ENCODE results near the gene ANKRD10.

ANKRD10 gene

DNA sequence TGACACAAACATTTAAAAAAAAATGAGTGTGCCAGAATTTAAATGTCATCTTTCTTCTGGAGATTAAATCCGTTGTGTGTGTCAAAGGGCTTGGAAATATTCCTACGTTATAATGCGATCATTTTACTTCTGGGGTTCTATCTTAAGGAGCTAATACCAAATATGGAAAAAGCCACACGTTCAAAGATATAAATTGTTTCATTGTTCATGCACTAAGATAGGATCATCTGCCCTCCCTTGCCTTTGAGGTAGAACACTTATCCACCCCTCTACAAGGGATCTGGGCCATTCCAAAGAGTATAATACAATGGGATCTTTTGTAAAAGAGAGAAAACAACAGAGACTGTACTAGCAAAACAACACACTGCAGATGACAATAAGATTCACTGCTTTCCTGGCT lies 64.9 kb downstream of the ANKRD10 start (continued):
- TF ChIP-seq ZBTB11 (tag by site-specific recombination; conservative IDR thresholded peaks at IDR 0.05; ENCODE audit: low read depth) (no peak), ZNF146 (tag by site-specific recombination; IDR thresholded peaks at IDR 0.05) (no peak), ZFP69B (tag by site-specific recombination; IDR thresholded peaks at IDR 0.05) (no peak), REST (tag by site-specific recombination; IDR thresholded peaks at IDR 0.05) (no peak)
- TF ChIP-seq, protein P1, sequence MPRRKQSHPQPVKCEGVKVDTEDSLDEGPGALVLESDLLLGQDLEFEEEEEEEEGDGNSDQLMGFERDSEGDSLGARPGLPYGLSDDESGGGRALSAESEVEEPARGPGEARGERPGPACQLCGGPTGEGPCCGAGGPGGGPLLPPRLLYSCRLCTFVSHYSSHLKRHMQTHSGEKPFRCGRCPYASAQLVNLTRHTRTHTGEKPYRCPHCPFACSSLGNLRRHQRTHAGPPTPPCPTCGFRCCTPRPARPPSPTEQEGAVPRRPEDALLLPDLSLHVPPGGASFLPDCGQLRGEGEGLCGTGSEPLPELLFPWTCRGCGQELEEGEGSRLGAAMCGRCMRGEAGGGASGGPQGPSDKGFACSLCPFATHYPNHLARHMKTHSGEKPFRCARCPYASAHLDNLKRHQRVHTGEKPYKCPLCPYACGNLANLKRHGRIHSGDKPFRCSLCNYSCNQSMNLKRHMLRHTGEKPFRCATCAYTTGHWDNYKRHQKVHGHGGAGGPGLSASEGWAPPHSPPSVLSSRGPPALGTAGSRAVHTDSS (tag by site-specific recombination; IDR thresholded peaks at IDR 0.05) = no peak

GRCh38 chr13:110845520-110845919 lies 69.3 kb downstream of the ANKRD10 start:
- Histone ChIP-seq H3K4me3 (ENCODE audit: low read depth, low read length) (no peak overlapping the region), H3K9me3 (ENCODE audit: control insufficient read depth, insufficient read depth, low read depth, low read length) (no peaks in the 10 kb centered on the region), H3K4me1 (ENCODE audit: control insufficient read depth, insufficient read depth, low read length) (no peaks in the 10 kb centered on the region), H3K36me3 (ENCODE audit: control insufficient read depth in 2 of 2, insufficient read depth in 1 of 2, low read length in 2 of 2) (no peaks in the 10 kb centered on the region), H3K27ac (ENCODE audit: extremely low read depth, low read depth, low read length) (no peak overlapping the region)
- CTCF ChIA-PET = no interaction called here
- POLR2A ChIA-PET = no interaction called here
- TF ChIP-seq ZBTB8A (tag by site-specific recombination; IDR thresholded peaks at IDR 0.05) (no peak), ZBTB7A (tag by site-specific recombination; IDR thresholded peaks at IDR 0.05; ENCODE audit: low read depth) (no peak), ZNF335 (tag by site-specific recombination; conservative IDR thresholded peaks at IDR 0.05) (no peak), GLIS1 (tag by site-specific recombination; IDR thresholded peaks at IDR 0.05) (no peak), ZNF521 (tag by site-specific recombination; IDR thresholded peaks at IDR 0.05) (no peak), ZXDB (tag by site-specific recombination; IDR thresholded peaks at IDR 0.05) (no peak), TRIM28 (IDR thresholded peaks at IDR 0.05; ENCODE audit: borderline replicate concordance, low read length) (no peak), OVOL3 (tag by site-specific recombination; IDR thresholded peaks at IDR 0.05) (no peak), ZNF621 (tag by site-specific recombination; IDR thresholded peaks at IDR 0.05) (no peak), ZNF184 (tag by site-specific recombination; IDR thresholded peaks at IDR 0.05) (no peak), REST (tag by site-specific recombination; IDR thresholded peaks at IDR 0.05) (no peak), ZNF610 (tag by site-specific recombination; IDR thresholded peaks at IDR 0.05; ENCODE audit: borderline replicate concordance) (no peak), ZNF114 (tag by site-specific recombination; IDR thresholded peaks at IDR 0.05) (no peak), ZNF2 (tag by site-specific recombination; IDR thresholded peaks at IDR 0.05) (no peak), ZBTB6 (tag by site-specific recombination; IDR thresholded peaks at IDR 0.05) (no peak)
- TF ChIP-seq, protein P2, sequence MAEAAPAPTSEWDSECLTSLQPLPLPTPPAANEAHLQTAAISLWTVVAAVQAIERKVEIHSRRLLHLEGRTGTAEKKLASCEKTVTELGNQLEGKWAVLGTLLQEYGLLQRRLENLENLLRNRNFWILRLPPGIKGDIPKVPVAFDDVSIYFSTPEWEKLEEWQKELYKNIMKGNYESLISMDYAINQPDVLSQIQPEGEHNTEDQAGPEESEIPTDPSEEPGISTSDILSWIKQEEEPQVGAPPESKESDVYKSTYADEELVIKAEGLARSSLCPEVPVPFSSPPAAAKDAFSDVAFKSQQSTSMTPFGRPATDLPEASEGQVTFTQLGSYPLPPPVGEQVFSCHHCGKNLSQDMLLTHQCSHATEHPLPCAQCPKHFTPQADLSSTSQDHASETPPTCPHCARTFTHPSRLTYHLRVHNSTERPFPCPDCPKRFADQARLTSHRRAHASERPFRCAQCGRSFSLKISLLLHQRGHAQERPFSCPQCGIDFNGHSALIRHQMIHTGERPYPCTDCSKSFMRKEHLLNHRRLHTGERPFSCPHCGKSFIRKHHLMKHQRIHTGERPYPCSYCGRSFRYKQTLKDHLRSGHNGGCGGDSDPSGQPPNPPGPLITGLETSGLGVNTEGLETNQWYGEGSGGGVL (tag by site-specific recombination; IDR thresholded peaks at IDR 0.05) = no peak
- TF ChIP-seq, protein P3, sequence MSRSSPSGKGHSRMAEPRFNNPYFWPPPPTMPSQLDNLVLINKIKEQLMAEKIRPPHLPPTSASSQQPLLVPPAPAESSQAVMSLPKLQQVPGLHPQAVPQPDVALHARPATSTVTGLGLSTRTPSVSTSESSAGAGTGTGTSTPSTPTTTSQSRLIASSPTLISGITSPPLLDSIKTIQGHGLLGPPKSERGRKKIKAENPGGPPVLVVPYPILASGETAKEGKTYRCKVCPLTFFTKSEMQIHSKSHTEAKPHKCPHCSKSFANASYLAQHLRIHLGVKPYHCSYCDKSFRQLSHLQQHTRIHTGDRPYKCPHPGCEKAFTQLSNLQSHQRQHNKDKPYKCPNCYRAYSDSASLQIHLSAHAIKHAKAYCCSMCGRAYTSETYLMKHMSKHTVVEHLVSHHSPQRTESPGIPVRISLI (tag by site-specific recombination; IDR thresholded peaks at IDR 0.05) = no peak

Data from HEK293 (cell line).